Renal cortex interstitium (tissue), 11 donors: ENCODE results near the gene FAT2. TPM values are rescaled to one million over a fixed set of nuclear protein-coding genes. Genes with fewer than 3 reads are reported as not detected.
A peak's percentile ranks its signal among the peaks of the same experiment; 100 is the strongest.
"Not testable (repeated sequence)": the region's sequence is repeated elsewhere in the genome, so short reads cannot be mapped to it uniquely, and the experiment has no call there.

ENCODE experiments used
- DNase-seq, 11 donors: peaks; one replicate each; pipeline ENCODE4 v3.0.0-alpha.2; 2013; ENCODE audit warnings: low read depth in 9 of 11, low spot score in 4 of 11; ENCODE audit errors: extremely low read depth in 1 of 11
- polyA plus RNA-seq, 3 donors: library from polyadenylated mRNA; unstranded; fragments of 120-200 nt; gene quantifications; one replicate each; pipeline ENCODE4 v1.2.1, GENCODE V29; 2013; ENCODE audit not compliant: insufficient read length in 3 of 3

FAT2 gene
- polyA plus RNA-seq, 3 donors: 4.6 to 9.8 (median 6.2) TPM

- DNase-seq: no peak
Observed at GRCh38 chr5:151589878-151590570, 1.1 kb downstream of the FAT2 start.

GRCh38 chr5:151587796-151588555 is 3.2 kb downstream of the FAT2 start:
- no peak for DNase-seq

GRCh38 chr5:151585970-151586369 is 5.2 kb downstream of the FAT2 start:
- no peak for DNase-seq

GRCh38 chr5:151585344-151585743 is 5.8 kb downstream of the FAT2 start:
- not testable (repeated sequence) for DNase-seq

GRCh38 chr5:151584057-151584937 is 6.8 kb downstream of the FAT2 start:
- DNase-seq: no peak

- DNase-seq: no peak
Observed at GRCh38 chr5:151581812-151582583, 9.1 kb downstream of the FAT2 start.

GRCh38 chr5:151581347-151581746 is 9.8 kb downstream of the FAT2 start:
- DNase-seq: no peak

GRCh38 chr5:151580858-151581257 is 10.3 kb downstream of the FAT2 start:
- no peak for DNase-seq

GRCh38 chr5:151580239-151580638 is 10.9 kb downstream of the FAT2 start:
- DNase-seq: no peak

- DNase-seq: not testable (repeated sequence)
Observed at GRCh38 chr5:151579146-151579545, 12.0 kb downstream of the FAT2 start.

- DNase-seq: no peak
Observed at GRCh38 chr5:151578326-151579025, 12.7 kb downstream of the FAT2 start.

GRCh38 chr5:151577566-151577965 is 13.6 kb downstream of the FAT2 start:
- DNase-seq: no peak

- no peak for DNase-seq
Observed at GRCh38 chr5:151574444-151574996, 16.6 kb downstream of the FAT2 start.

GRCh38 chr5:151572657-151573368 is 18.3 kb downstream of the FAT2 start:
- no peak for DNase-seq

- no peak for DNase-seq
Observed at GRCh38 chr5:151571270-151572173, 19.6 kb downstream of the FAT2 start.

GRCh38 chr5:151570512-151571269 is 20.4 kb downstream of the FAT2 start:
- peak in 8 of 11 donors; percentile 27 to 58 (median 36) for DNase-seq
